Measurements from ENCODE around the gene PSMC2. TPM values are rescaled to one million over a fixed set of nuclear protein-coding genes. Genes with fewer than 3 reads are reported as not detected.

The PSMC2 gene
- total RNA-seq, 2 donors from 2014 or later, result 89.5 to 99.6 TPM

DNA sequence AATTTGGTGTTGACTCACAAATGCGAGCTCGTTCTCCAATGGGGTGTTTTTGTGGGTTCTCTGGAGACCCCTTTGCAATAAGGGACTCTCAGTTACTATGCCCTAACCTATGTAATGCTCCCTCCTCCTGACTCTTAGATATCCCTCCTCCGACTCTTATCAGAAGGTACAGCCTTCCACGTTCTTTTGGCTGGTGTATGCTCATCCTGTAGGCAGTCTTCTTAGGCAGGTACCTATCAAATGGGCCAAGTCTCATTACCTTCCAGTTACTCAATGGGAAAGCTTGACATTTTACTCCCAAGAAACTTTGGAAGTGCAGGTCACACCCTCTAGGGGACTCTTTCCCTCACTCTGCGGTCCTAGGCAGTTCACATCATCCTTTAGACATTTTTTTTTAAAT is 66.0 kb downstream of the PSMC2 start:
- no peaks in the 10 kb centered on the region for H3K27me3 ChIP-seq
- H3K4me1 ChIP-seq, result no peaks in the 10 kb centered on the region
- no peak overlapping the region for H3K27ac ChIP-seq
- DNase-seq (ENCODE audit: low spot score), result no peak
- no peaks in the 10 kb centered on the region for H3K36me3 ChIP-seq
- no peaks in the 10 kb centered on the region for H3K9me3 ChIP-seq
- TF ChIP-seq, protein P1, sequence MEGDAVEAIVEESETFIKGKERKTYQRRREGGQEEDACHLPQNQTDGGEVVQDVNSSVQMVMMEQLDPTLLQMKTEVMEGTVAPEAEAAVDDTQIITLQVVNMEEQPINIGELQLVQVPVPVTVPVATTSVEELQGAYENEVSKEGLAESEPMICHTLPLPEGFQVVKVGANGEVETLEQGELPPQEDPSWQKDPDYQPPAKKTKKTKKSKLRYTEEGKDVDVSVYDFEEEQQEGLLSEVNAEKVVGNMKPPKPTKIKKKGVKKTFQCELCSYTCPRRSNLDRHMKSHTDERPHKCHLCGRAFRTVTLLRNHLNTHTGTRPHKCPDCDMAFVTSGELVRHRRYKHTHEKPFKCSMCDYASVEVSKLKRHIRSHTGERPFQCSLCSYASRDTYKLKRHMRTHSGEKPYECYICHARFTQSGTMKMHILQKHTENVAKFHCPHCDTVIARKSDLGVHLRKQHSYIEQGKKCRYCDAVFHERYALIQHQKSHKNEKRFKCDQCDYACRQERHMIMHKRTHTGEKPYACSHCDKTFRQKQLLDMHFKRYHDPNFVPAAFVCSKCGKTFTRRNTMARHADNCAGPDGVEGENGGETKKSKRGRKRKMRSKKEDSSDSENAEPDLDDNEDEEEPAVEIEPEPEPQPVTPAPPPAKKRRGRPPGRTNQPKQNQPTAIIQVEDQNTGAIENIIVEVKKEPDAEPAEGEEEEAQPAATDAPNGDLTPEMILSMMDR (IDR thresholded peaks at IDR 0.05), result no peak
- no peak overlapping the region for H3K4me3 ChIP-seq

DNA sequence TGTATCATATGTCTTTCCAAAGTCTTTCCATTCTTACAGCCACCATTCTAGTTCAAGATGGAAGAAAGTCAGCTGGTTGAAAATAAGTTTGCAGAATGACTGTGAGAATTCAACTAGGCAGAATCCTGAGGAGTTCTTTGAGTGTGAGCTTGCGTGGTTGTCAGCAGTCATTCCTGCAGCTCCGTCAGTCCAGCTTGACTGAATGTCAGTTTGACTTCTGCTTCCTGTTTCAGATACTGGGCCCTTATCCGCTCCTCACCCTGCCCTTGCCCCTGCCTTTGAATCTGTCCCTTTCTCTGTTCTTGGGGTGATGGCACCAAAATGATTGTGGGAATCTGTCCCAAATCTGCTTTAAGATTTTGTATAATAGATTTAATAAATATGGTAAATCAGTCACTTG is 70.8 kb downstream of the PSMC2 start:
- Histone ChIP-seq H3K36me3 (no peaks in the 10 kb centered on the region), H3K4me1 (no peaks in the 10 kb centered on the region), H3K27me3 (no peaks in the 10 kb centered on the region), H3K9me3 (no peaks in the 10 kb centered on the region), H3K4me3 (no peak overlapping the region), H3K27ac (no peak overlapping the region)
- no peak for DNase-seq (ENCODE audit: low spot score)
- TF ChIP-seq, protein P1 (IDR thresholded peaks at IDR 0.05), result no peak

Other genes starting within 250 kb of the PSMC2 start
- gene NAPEPLD, start 198.5 kb upstream of the PSMC2 start, total RNA-seq, result 1 to 10 TPM; 5.2 to 8.1 TPM
- gene PMPCB, start 50.2 kb upstream of the PSMC2 start, total RNA-seq, result 10 to 100 TPM; 37.2 to 47.4 TPM
- gene DNAJC2, start 2.9 kb upstream of the PSMC2 start, total RNA-seq, result 10 to 100 TPM in 1 of 2 donors, 1 to 10 TPM in 1; 7.7 to 14.4 TPM
- gene SLC26A5, start 98.6 kb downstream of the PSMC2 start, total RNA-seq, result not detected

Data from right atrium auricular region (tissue), 2 donors.